ENCODE data around the gene MARCHF9. TPM values are rescaled to one million over a fixed set of nuclear protein-coding genes. Genes with fewer than 3 reads are reported as not detected.

MARCHF9 gene
- total RNA-seq, 1 experiment from 2014 or later: 18.9 TPM

GRCh38 chr12:57745485-57745881, 9.4 kb upstream of the MARCHF9 start:
- CTCF ChIA-PET: no interaction called here
- H3K36me3 ChIP-seq (ENCODE audit: low read depth): peaks cover 16% of the 10 kb centered on the region
- no peaks in the 10 kb centered on the region for H3K9me2 ChIP-seq (ENCODE audit: insufficient read depth)
- H3K27ac ChIP-seq: peak overlapping the region; percentile 90; the same call in 1 of the 2 replicates
- POLR2A ChIA-PET (ENCODE audit: unreplicated experiment): no interaction called here
- no peaks in the 10 kb centered on the region for H4K20me1 ChIP-seq (ENCODE audit: insufficient read depth)
- peak overlapping the region; percentile 83; the same call in 1 of the 2 replicates for H2AFZ ChIP-seq
- peaks cover 39% of the 10 kb centered on the region for H3F3A ChIP-seq (ENCODE audit: insufficient read depth, low read depth)
- peaks cover 13% of the 10 kb centered on the region for H3K4me1 ChIP-seq (replicated peaks; ENCODE audit: insufficient read depth)
- peak overlapping the region; percentile 75 for H3K4me3 ChIP-seq
- H3K9me3 ChIP-seq (ENCODE audit: insufficient read depth, low read depth): no peaks in the 10 kb centered on the region
- intact Hi-C loops (cut with micrococcal nuclease; ENCODE audit: unreplicated experiment): loop anchor here (2.0 kb wide), 1 partner anchor 19 kb away; no protein-coding TSS in a partner anchor
- BruUV-seq (replicated peaks): TSS peak; percentile 47
- TF ChIP-seq EZH2 (IDR thresholded peaks at IDR 0.05; ENCODE audit: low read depth) (no peak), CTCF (conservative IDR thresholded peaks at IDR 0.05) (no peak)
- H3K79me2 ChIP-seq (ENCODE audit: low read depth): peaks cover 16% of the 10 kb centered on the region
- H3K27me3 ChIP-seq (ENCODE audit: insufficient read depth, low read depth): no peaks in the 10 kb centered on the region
- DNase-seq: no peak
- peak overlapping the region; percentile 76 for H3K4me2 ChIP-seq

GRCh38 chr12:57746025-57746424, 8.9 kb upstream of the MARCHF9 start:
- Histone ChIP-seq H4K20me1 (ENCODE audit: insufficient read depth) (no peaks in the 10 kb centered on the region), H3K4me1 (replicated peaks; ENCODE audit: insufficient read depth) (peaks cover 19% of the 10 kb centered on the region), H3K4me2 (peak overlapping the region; percentile 76), H3K4me3 (peak overlapping the region; percentile 75; the same call in 1 of the 2 replicates), H2AFZ (no peak overlapping the region), H3K27me3 (ENCODE audit: insufficient read depth, low read depth) (no peaks in the 10 kb centered on the region), H3K79me2 (ENCODE audit: low read depth) (peaks cover 21% of the 10 kb centered on the region), H3K9me3 (ENCODE audit: insufficient read depth, low read depth) (no peaks in the 10 kb centered on the region), H3K9me2 (ENCODE audit: insufficient read depth) (no peaks in the 10 kb centered on the region), H3F3A (ENCODE audit: insufficient read depth, low read depth) (peaks cover 39% of the 10 kb centered on the region), H3K36me3 (ENCODE audit: low read depth) (peaks cover 20% of the 10 kb centered on the region), H3K27ac (no peak overlapping the region)
- BruUV-seq (replicated peaks): no TSS peak
- no peak for DNase-seq
- no peak for TF ChIP-seq EZH2 (IDR thresholded peaks at IDR 0.05; ENCODE audit: low read depth)
- TF ChIP-seq CTCF (conservative IDR thresholded peaks at IDR 0.05): no peak
- intact Hi-C loops (cut with micrococcal nuclease; ENCODE audit: unreplicated experiment): no loop called here
- ChIA-PET POLR2A (ENCODE audit: unreplicated experiment) (no interaction called here), CTCF (interaction anchor here (0.5 kb wide), 1 partner anchor 113 kb away, joined by 3 read pairs; the partner anchor contains the start of gene B4GALNT1)

GRCh38 chr12:57749061-57749460, 5.8 kb upstream of the MARCHF9 start:
- CTCF ChIA-PET: interaction anchor here (0.7 kb wide), 1 partner anchor 11 kb away, joined by 4 read pairs; no protein-coding TSS in a partner anchor
- TF ChIP-seq EZH2 (IDR thresholded peaks at IDR 0.05; ENCODE audit: low read depth): no peak
- no peak for TF ChIP-seq CTCF (conservative IDR thresholded peaks at IDR 0.05)
- DNase-seq: no peak

More at GRCh38 chr12:57749061-57749460, 5.8 kb upstream of the MARCHF9 start:
- intact Hi-C loops (cut with micrococcal nuclease; ENCODE audit: unreplicated experiment): no loop called here
- H3K27me3 ChIP-seq (ENCODE audit: insufficient read depth, low read depth): no peaks in the 10 kb centered on the region
- H3K27ac ChIP-seq: no peak overlapping the region
- H3K4me1 ChIP-seq (replicated peaks; ENCODE audit: insufficient read depth): peaks cover 30% of the 10 kb centered on the region
- POLR2A ChIA-PET (ENCODE audit: unreplicated experiment): no interaction called here
- H3K9me3 ChIP-seq (ENCODE audit: insufficient read depth, low read depth): no peaks in the 10 kb centered on the region
- H3K36me3 ChIP-seq (ENCODE audit: low read depth): peaks cover 20% of the 10 kb centered on the region
- H2AFZ ChIP-seq: no peak overlapping the region
- peaks cover 42% of the 10 kb centered on the region for H3F3A ChIP-seq (ENCODE audit: insufficient read depth, low read depth)
- H3K79me2 ChIP-seq (ENCODE audit: low read depth): peaks cover 32% of the 10 kb centered on the region
- no peaks in the 10 kb centered on the region for H4K20me1 ChIP-seq (ENCODE audit: insufficient read depth)
- no peak overlapping the region for H3K4me3 ChIP-seq
- H3K4me2 ChIP-seq: no peak overlapping the region
- no peaks in the 10 kb centered on the region for H3K9me2 ChIP-seq (ENCODE audit: insufficient read depth)
- BruUV-seq (replicated peaks): no TSS peak
